ENCODE data around the gene ABCB9. TPM values are rescaled to one million over a fixed set of nuclear protein-coding genes. Genes with fewer than 3 reads are reported as not detected.

The ABCB9 gene
- total RNA-seq, 1 experiment from 2014 or later, result 32.7 TPM

DNA sequence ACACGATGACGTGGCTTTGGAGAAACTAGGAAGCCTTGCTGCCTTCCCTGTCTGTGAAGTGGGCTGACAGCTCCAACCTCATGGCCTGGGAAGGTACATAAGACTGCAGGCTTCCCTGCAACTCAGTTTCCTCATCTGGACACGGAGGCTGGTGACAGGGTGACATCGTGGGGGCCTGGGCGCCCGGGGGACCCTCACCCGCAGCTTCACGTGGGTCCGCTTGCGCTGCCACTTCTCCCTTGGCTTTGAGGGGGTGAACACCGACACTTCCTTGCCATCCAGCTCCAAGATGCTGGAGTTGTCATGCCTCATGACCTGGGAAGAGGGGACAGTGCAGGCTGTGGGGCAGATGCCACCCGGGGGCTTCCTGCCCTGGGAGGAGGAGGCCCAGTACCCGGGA is 21.8 kb upstream of the ABCB9 start:
- Histone ChIP-seq H3K4me3 (ENCODE audit: low read depth in 2 of 2, low read length in 2 of 2) (no peak overlapping the region), H3K27me3 (ENCODE audit: control insufficient read depth, insufficient read depth, low read length) (no peaks in the 10 kb centered on the region), H3K9me3 (ENCODE audit: control insufficient read depth, insufficient read depth, low read depth, low read length) (no peaks in the 10 kb centered on the region), H3K4me1 (ENCODE audit: control insufficient read depth, insufficient read depth, low read length) (peaks cover 16% of the 10 kb centered on the region), H3K27ac (ENCODE audit: low read length) (no peak overlapping the region), H3K36me3 (ENCODE audit: control insufficient read depth, insufficient read depth, low read length) (no peaks in the 10 kb centered on the region)
- TF ChIP-seq, protein P1, sequence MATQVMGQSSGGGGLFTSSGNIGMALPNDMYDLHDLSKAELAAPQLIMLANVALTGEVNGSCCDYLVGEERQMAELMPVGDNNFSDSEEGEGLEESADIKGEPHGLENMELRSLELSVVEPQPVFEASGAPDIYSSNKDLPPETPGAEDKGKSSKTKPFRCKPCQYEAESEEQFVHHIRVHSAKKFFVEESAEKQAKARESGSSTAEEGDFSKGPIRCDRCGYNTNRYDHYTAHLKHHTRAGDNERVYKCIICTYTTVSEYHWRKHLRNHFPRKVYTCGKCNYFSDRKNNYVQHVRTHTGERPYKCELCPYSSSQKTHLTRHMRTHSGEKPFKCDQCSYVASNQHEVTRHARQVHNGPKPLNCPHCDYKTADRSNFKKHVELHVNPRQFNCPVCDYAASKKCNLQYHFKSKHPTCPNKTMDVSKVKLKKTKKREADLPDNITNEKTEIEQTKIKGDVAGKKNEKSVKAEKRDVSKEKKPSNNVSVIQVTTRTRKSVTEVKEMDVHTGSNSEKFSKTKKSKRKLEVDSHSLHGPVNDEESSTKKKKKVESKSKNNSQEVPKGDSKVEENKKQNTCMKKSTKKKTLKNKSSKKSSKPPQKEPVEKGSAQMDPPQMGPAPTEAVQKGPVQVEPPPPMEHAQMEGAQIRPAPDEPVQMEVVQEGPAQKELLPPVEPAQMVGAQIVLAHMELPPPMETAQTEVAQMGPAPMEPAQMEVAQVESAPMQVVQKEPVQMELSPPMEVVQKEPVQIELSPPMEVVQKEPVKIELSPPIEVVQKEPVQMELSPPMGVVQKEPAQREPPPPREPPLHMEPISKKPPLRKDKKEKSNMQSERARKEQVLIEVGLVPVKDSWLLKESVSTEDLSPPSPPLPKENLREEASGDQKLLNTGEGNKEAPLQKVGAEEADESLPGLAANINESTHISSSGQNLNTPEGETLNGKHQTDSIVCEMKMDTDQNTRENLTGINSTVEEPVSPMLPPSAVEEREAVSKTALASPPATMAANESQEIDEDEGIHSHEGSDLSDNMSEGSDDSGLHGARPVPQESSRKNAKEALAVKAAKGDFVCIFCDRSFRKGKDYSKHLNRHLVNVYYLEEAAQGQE (IDR thresholded peaks at IDR 0.05; ENCODE audit: insufficient read depth in 1 of 2, low read depth in 2 of 2, low read length in 1 of 2), result no peak
- TF ChIP-seq, protein P2, sequence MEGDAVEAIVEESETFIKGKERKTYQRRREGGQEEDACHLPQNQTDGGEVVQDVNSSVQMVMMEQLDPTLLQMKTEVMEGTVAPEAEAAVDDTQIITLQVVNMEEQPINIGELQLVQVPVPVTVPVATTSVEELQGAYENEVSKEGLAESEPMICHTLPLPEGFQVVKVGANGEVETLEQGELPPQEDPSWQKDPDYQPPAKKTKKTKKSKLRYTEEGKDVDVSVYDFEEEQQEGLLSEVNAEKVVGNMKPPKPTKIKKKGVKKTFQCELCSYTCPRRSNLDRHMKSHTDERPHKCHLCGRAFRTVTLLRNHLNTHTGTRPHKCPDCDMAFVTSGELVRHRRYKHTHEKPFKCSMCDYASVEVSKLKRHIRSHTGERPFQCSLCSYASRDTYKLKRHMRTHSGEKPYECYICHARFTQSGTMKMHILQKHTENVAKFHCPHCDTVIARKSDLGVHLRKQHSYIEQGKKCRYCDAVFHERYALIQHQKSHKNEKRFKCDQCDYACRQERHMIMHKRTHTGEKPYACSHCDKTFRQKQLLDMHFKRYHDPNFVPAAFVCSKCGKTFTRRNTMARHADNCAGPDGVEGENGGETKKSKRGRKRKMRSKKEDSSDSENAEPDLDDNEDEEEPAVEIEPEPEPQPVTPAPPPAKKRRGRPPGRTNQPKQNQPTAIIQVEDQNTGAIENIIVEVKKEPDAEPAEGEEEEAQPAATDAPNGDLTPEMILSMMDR (IDR thresholded peaks at IDR 0.05), result no peak
- TF ChIP-seq POLR2AphosphoS5 (IDR thresholded peaks at IDR 0.05; ENCODE audit: low read depth, low read length), result no peak
- no peak for TF ChIP-seq SIN3A (IDR thresholded peaks at IDR 0.05; ENCODE audit: borderline replicate concordance, insufficient read depth, low read depth, low read length)
- no peak for TF ChIP-seq TCF7L2 (IDR thresholded peaks at IDR 0.05; ENCODE audit: low read depth, low read length)
- ChIA-PET POLR2A (interaction anchor here (0.6 kb wide), 1 partner anchor 27 kb away, joined by 5 read pairs; no protein-coding TSS in a partner anchor), CTCF (no interaction called here)
- no peak for ATAC-seq
- in situ Hi-C loops (cut with HindIII; ENCODE audit: low pct_unique_long_range_greater_than_20kb, low sequenced_read_pairs), result no loop called here
- BruUV-seq (replicated peaks), result no TSS peak
- intact Hi-C loops (cut with micrococcal nuclease; ENCODE audit: unreplicated experiment), result loop anchor here (10.0 kb wide), 2 partner anchors 157 to 247 kb away; partner anchors contain the start of genes MPHOSPH9 and MTRFR
- no peak for DNase-seq (ENCODE audit: low read depth, low spot score)

DNA sequence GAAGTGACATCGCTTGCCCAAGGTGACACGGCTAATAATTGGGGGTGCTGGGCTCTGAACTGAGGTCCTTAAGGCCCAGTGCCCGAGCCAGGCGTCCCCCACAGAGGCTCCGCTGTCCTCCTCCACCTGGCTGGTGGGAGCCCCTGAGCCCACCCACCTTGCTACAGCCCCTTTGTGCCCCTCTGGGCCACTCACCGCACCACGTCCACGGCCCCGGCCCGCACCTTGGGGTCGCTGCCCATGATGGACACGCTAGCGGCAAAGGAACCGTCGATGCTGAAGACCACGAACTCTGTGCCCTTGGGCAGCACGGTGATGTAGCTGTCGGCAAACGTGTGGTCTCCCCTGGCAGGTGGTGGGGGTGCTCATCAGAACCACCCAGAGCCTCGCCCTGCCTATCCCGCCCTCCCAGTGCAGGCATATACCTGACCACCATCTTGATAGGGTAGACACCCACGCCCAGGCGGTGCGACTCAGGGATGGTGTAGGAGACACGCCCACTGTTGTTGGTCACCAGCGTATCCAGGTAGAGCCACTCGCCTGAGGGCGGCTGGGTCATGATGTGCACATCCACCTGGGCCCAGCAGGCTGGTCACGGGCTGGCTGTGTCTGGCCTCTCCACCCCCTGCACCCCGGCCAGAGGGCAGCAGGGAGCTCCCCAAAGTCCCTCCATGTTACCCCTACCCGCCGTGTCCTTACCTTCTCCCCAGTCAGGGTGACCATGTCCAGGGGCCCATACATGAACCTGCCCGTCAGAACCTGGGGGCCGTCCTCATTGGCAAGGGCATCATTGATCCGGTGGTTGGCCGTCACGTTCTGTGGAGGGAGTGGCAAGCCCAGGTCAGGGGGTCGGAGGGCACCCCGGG is 21.1 kb upstream of the ABCB9 start:
- Histone ChIP-seq H3K36me3 (ENCODE audit: control insufficient read depth, insufficient read depth, low read length) (no peaks in the 10 kb centered on the region), H3K9me3 (ENCODE audit: control insufficient read depth, insufficient read depth, low read depth, low read length) (no peaks in the 10 kb centered on the region), H3K4me3 (ENCODE audit: low read depth in 2 of 2, low read length in 2 of 2) (no peak overlapping the region), H3K27ac (ENCODE audit: low read length) (no peak overlapping the region), H3K27me3 (ENCODE audit: control insufficient read depth, insufficient read depth, low read length) (no peaks in the 10 kb centered on the region), H3K4me1 (ENCODE audit: control insufficient read depth, insufficient read depth, low read length) (peaks cover 23% of the 10 kb centered on the region)
- no peak for TF ChIP-seq TCF7L2 (IDR thresholded peaks at IDR 0.05; ENCODE audit: low read depth, low read length)
- no peak for TF ChIP-seq SIN3A (IDR thresholded peaks at IDR 0.05; ENCODE audit: borderline replicate concordance, insufficient read depth, low read depth, low read length)
- TF ChIP-seq, protein P2 (IDR thresholded peaks at IDR 0.05), result no peak
- no peak for TF ChIP-seq POLR2AphosphoS5 (IDR thresholded peaks at IDR 0.05; ENCODE audit: low read depth, low read length)
- TF ChIP-seq, protein P1 (IDR thresholded peaks at IDR 0.05; ENCODE audit: insufficient read depth in 1 of 2, low read depth in 2 of 2, low read length in 1 of 2), result no peak
- ChIA-PET POLR2A (interaction anchor here (0.6 kb wide), 2 partner anchors 19 to 27 kb away, joined by 4 to 5 read pairs; no protein-coding TSS in a partner anchor), CTCF (no interaction called here)
- ATAC-seq (no peak), DNase-seq (ENCODE audit: low read depth, low spot score) (no peak)
- BruUV-seq (replicated peaks), result no TSS peak
- intact Hi-C loops (cut with micrococcal nuclease; ENCODE audit: unreplicated experiment) (loop anchor here (10.0 kb wide), 2 partner anchors 157 to 247 kb away; partner anchors contain the start of genes MPHOSPH9 and MTRFR), in situ Hi-C loops (cut with HindIII; ENCODE audit: low pct_unique_long_range_greater_than_20kb, low sequenced_read_pairs) (no loop called here)
